ENCODE measurements around the gene IL16.

IL16 gene

DNA sequence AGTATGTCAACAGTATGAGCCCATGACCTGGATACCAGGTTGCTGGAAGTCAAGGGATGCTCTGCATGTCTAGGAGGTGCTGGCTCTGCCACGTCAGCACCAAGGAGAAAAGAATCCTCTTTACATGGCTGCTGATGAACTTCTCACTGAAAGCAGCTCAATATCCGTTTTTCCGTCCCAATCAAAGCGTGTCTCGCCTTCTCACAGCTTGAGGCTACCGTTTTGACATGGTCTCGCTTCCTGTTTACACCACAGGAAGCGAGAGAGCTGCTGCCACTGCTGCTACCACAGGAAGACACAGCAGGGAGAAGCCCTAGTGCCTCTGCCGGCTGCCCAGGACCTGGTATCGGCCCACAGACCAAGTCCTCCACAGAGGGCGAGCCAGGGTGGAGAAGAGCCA is 100.0 kb downstream of the IL16 start:
- no peak for DNase-seq

DNA sequence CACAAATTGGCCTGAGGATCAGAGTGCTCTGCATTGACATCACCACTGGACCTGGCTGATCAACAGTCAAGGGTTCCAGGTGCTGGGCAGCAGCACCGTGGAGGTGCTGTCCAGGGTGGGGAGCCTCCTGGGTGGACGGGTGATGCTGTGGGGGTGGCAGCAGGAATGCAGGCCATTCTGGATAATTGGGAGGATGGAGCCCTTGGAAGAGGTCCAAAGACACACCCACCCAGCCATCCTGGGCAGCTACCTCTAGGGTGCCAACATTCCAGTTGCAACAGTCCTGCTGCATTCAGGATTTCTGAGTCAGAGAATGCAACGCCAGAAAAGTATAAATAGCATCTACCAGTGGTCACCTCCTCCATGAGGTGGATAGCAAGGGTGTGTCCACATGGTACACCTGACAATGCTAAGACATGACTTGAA is 100.5 kb downstream of the IL16 start:
- no peak for DNase-seq

GRCh38 chr15:81297603-81298575 is 101.2 kb downstream of the IL16 start:
- DNase-seq = no peak

GRCh38 chr15:81298611-81299010 is 101.9 kb downstream of the IL16 start:
- no peak for DNase-seq

- no peak for DNase-seq
These were observed 102.5 kb downstream of the IL16 start for GRCh38 chr15:81299156-81299555.

DNA sequence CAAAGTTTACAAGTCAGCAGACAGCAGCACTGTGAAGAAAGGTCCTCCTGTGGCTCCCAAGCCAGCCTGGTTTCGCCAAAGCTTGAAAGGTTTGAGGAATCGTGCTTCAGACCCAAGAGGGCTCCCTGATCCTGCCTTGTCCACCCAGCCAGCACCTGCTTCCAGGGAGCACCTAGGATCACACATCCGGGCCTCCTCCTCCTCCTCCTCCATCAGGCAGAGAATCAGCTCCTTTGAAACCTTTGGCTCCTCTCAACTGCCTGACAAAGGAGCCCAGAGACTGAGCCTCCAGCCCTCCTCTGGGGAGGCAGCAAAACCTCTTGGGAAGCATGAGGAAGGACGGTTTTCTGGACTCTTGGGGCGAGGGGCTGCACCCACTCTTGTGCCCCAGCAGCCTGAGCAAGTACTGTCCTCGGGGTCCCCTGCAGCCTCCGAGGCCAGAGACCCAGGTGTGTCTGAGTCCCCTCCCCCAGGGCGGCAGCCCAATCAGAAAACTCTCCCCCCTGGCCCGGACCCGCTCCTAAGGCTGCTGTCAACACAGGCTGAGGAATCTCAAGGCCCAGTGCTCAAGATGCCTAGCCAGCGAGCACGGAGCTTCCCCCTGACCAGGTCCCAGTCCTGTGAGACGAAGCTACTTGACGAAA is 103.1 kb downstream of the IL16 start:
- DNase-seq = no peak

DNA sequence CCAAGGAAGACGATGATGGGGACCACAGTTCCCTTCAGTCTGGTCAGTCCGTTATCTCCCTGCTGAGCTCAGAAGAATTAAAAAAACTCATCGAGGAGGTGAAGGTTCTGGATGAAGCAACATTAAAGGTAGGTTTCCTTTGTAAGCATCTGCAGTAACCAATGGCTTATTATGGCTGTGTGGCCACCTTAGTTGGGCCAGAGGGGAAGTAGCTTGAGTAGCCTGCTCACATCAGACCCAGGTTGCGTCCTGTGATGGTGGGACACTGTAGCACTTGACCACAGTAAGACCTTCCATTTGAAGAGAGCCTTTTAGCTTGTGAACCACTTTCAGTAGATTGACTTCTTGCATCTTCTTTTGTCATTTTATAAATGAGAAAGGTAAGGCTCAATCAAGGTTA is 104.7 kb downstream of the IL16 start:
- DNase-seq = no peak

DNA sequence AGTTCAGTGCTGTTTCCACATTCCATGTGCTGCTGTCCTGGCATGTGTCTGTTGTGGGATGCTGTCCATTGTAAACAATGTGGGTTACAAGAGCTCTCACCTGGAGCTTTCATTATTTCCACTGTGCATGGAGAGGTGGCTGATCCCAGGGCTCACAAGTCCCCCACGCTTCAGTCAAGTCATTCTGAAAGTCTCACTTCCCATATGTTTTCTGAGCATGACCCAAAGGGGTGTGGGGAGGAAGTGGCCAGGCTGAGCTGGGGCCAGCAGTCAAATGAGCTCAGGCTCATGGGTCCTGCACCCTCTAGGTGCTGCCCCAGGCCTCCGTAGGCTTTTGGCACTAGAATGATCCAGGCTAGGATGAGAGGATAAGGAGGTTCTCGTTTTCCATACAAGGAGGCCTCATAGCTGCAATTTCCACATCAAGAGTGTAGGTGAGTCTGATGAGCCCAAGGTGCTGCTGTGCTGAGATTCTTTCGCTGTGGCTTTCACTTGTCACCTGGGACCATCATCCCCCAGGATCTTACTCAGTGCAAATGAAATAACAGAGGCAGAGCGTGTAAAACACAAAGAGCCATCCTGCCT is 105.2 kb downstream of the IL16 start:
- no peak for DNase-seq

- DNase-seq = no peak
These were observed 106.0 kb downstream of the IL16 start for GRCh38 chr15:81302701-81303109.

- no peak for DNase-seq
These were observed 106.9 kb downstream of the IL16 start for GRCh38 chr15:81303244-81304225.

GRCh38 chr15:81304226-81304625 is 107.5 kb downstream of the IL16 start:
- DNase-seq = no peak

GRCh38 chr15:81308260-81308659 is 111.6 kb downstream of the IL16 start:
- DNase-seq = no peak

DNA sequence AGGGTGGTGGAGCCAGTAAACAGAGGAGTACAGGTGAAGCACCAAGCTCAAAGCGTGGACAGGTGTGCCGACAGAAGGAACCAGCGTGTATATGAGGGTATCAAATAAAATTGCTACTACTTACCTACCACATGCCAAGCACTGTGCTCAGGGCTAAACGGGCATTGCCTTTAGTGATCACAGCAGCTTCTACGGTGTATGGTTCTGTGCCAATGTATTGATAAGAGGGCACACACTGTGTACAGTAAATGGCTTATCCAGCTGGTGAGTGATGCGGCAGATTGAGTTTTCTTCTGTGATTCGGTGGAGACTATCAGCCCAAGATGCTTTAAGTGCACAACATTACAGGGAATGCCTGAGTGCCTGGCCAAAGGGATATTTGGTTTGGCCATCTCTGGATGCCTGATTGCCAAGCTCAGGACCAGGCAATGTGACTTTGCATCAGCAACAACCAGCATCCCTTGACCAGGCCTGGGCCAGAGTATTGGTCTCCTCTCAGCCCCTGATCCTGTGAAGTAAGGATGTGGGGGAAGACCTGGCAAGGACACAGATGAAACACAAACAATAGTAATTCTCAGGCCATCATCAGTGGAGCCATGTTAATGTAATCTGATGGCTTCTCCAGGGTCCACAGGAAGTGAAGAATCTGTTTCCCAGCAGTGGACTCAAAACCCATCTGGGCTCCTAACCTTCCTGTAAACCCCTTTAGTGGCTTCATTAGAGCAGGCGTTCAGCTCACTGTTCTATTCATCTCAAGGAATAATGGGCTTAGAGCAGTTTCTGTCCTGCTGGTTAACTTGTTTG is 113.2 kb downstream of the IL16 start:
- DNase-seq = no peak

- DNase-seq = no peak
These were observed 113.8 kb downstream of the IL16 start for GRCh38 chr15:81310480-81310879.

DNA sequence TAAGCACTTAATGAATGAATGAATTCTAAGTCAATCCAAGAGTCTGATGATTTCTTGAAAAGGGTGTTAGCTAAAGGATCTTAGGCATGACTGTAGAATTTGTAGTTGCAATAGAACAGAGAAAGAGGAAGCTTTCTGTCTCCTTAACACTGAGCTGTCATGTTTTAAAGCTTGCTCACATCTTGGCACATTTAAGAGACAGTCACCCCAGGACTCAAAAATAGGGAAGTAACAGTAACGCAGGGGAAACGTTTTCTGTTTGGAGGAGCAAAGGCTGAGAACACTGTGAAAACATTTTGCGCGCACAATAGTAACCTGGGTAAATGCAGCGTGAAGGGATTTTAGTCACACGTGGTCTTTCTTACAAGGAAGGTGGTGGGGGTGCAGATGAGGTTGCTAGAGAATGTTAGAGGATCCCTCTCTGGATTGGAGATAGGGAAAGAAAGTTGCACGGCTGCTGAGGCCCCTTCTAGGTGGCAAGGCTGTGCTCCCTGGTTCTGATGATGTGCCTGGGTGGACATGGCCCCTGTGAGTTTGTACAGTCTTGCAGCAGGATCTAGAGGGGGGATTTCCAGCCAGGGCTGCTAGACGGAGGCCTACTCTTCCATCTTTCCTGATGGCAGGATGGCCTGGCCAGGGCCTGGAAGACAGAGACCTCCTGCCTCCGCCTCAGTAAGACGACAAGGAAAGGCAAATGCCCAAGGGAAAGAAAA is 115.2 kb downstream of the IL16 start:
- no peak for DNase-seq

DNA sequence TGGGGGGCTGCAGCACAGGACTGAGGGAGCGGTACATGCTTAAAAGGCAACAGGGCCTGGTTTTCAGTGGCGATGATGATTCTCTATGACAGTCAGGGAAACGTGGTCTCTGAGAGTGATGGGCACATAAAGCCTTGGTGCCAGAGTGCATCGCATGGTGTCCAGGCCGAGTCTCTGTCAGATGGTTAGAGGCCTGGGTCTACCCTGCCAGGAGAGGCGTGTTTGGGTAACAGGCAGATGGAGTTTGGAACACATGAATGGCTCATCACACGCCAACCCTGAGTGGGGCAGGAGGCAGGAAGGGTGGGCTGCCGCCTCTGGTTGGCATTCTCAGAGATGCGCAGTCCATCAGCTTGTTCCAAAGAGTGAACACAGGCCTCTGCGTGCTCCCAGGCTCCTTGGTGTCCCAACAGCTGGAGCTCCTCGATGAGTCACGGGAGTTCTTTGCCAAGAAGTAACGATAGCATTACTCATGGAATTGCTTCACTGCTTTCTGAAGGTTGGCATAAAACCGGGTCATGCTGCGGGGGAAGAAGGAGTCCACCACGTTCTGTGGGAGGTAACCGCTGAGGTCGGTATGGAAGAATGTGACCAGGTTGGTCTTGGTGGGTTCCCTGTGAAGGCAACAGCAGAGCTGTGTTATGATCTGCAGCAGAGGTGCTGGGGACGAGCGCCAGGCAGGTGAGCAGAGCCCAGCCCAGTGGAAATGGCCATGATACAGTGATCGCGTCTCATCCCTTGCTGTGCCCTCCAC is 116.3 kb downstream of the IL16 start:
- no peak for DNase-seq

- no peak for DNase-seq
These were observed 117.0 kb downstream of the IL16 start for GRCh38 chr15:81313686-81314085.

DNA sequence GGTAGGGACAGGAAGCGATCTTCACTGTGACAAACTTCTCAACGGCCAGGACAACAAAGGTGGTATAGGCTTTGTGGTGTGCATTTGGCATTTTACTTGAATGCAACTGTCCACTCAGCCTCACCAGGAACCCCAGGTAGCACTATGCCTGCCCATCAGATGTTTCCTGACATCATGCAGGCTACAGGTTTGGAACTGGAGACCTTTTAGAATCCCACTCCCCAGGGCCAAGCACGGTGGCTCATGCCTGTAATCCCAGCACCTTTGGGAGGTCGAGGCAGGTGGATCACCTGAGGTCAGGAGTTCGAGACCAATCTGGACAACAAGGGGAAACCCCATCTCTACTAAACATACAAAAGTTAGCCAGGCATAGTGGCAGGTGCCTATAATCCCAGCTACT is 117.7 kb downstream of the IL16 start:
- no peak for DNase-seq

GRCh38 chr15:81315452-81316175 is 118.9 kb downstream of the IL16 start:
- no peak for DNase-seq

DNA sequence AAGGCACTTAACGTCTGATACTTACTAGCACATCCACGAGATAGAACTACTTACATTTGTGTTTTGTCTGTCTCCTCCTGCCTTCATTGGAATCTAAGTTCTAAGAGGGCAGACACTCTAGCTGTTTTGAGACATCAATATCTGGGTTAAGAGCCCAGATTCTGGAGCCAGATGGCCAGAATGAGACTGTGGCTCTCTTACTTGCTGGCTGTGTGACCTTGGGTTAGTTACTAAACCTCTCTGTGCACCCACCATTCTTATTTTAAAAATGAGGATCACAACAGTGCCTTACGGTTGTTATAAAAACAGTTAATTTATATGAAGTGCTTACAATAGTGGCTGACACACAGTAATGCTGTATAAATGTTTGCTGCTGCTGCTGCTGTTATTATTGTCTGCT is 119.6 kb downstream of the IL16 start:
- no peak for DNase-seq
